HG03469 (cell line): ENCODE measurements around the gene TMED1.
"Not testable (repeated sequence)": the region's sequence is repeated elsewhere in the genome, so short reads cannot be mapped to it uniquely, and the experiment has no call there.

ENCODE experiments used
- ATAC-seq: cut with Tn5 transposase; IDR thresholded peaks from one replicate; pipeline ENCODE4 v1.9.1; 2021; ENCODE audit warnings: mild to moderate bottlenecking, moderate library complexity, moderate number of reproducible peaks; ENCODE audit not compliant: unreplicated experiment

TMED1 gene

GRCh38 chr19:10863107-10863717 lies 27.2 kb upstream of the TMED1 start:
- ATAC-seq: no peak

- no peak for ATAC-seq
Measured at GRCh38 chr19:10862561-10863106, 26.6 kb upstream of the TMED1 start.

- no peak for ATAC-seq
Measured at GRCh38 chr19:10861103-10861651, 25.2 kb upstream of the TMED1 start.

- ATAC-seq: no peak
Measured at GRCh38 chr19:10858204-10858828, 22.3 kb upstream of the TMED1 start.

GRCh38 chr19:10856899-10857298 lies 20.9 kb upstream of the TMED1 start:
- ATAC-seq: not testable (repeated sequence)

- ATAC-seq: no peak
Measured at GRCh38 chr19:10855879-10856522, 20.0 kb upstream of the TMED1 start.

- ATAC-seq: no peak
Measured at GRCh38 chr19:10854350-10855089, 18.5 kb upstream of the TMED1 start.

GRCh38 chr19:10852941-10853340 lies 16.9 kb upstream of the TMED1 start:
- ATAC-seq: no peak

- no peak for ATAC-seq
Measured at GRCh38 chr19:10852098-10852800, 16.2 kb upstream of the TMED1 start.

- no peak for ATAC-seq
Measured at GRCh38 chr19:10850631-10851030, 14.6 kb upstream of the TMED1 start.

GRCh38 chr19:10848230-10848856 lies 12.3 kb upstream of the TMED1 start, which contains the start of gene C19orf38:
Gene C19orf38, plus strand, starts transcription at chr19:10848415. Its CDS starts 94 bp downstream, at chr19:10848509.
- ATAC-seq: no peak

GRCh38 chr19:10846500-10847202 lies 10.6 kb upstream of the TMED1 start:
- no peak for ATAC-seq

- ATAC-seq: no peak
Measured at GRCh38 chr19:10842788-10843187, 6.8 kb upstream of the TMED1 start.

GRCh38 chr19:10839114-10840050 lies 3.4 kb upstream of the TMED1 start:
- no peak for ATAC-seq

- no peak for ATAC-seq
Measured at GRCh38 chr19:10838377-10838776, 2.4 kb upstream of the TMED1 start.

GRCh38 chr19:10837649-10838048 lies 1.6 kb upstream of the TMED1 start:
- ATAC-seq: not testable (repeated sequence)

GRCh38 chr19:10836479-10837330 lies 693 bp upstream of the TMED1 start:
- ATAC-seq: no peak
